ENCODE results near the gene ACAP2. TPM values are rescaled to one million over a fixed set of nuclear protein-coding genes. Genes with fewer than 3 reads are reported as not detected.

ACAP2 gene
- total RNA-seq, 1 experiment from 2014 or later, result 42.0 TPM

DNA sequence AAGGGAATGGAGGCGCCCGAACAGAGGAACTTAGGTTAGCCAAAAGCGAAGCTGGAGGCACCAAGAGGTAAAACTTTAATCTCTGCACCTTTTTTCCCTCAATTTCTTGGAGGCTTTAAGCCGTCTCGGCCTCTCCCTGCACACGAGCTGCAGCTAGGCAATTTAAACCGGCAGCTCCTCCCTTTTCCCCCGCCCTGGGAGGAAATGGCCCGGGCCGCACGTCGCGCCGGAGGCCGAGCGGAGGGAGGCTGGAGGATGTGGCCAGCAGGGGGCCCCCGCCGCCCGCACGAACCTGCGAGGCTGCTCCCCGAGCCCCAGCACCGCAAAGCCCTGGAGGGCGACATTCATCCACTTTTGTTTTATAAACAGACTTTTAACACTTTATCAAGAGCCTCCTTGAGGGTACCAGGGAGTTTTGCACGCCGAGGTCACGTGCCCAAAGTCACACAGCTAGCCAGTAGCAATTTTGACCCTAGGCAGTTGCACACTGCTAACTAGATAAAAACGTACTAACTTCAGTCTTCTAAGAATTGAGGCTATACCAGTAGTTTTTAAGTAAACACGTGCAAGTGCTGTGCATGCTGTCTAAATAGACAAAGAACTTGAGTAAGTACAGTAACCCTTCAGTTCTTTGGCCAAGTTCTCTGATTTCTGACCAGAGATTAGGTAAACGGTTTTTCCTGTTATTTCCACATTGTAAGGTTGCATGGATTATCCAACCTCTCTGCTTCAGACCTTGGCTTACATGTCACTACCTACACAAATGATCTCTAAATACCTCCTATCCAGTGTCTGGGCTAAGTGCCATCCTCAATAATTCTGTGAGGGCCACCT lies 171.2 kb downstream of the ACAP2 start (continued):
- TF ChIP-seq, protein P1, sequence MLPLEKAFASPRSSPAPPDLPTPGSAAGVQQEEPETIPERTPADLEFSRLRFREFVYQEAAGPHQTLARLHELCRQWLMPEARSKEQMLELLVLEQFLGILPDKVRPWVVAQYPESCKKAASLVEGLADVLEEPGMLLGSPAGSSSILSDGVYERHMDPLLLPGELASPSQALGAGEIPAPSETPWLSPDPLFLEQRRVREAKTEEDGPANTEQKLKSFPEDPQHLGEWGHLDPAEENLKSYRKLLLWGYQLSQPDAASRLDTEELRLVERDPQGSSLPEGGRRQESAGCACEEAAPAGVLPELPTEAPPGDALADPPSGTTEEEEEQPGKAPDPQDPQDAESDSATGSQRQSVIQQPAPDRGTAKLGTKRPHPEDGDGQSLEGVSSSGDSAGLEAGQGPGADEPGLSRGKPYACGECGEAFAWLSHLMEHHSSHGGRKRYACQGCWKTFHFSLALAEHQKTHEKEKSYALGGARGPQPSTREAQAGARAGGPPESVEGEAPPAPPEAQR (CRISPR knock-in tag; IDR thresholded peaks at IDR 0.05), result no peak
- TF ChIP-seq, protein P2, sequence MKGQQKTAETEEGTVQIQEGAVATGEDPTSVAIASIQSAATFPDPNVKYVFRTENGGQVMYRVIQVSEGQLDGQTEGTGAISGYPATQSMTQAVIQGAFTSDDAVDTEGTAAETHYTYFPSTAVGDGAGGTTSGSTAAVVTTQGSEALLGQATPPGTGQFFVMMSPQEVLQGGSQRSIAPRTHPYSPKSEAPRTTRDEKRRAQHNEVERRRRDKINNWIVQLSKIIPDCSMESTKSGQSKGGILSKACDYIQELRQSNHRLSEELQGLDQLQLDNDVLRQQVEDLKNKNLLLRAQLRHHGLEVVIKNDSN (CRISPR knock-in tag; IDR thresholded peaks at IDR 0.05), result peak; percentile 84
- TF ChIP-seq ZNF219 (CRISPR knock-in tag; IDR thresholded peaks at IDR 0.05; ENCODE audit: borderline replicate concordance), result no peak
- TF ChIP-seq GRHL2 (CRISPR knock-in tag; IDR thresholded peaks at IDR 0.05; ENCODE audit: insufficient replicate concordance, severe bottlenecking), result no peak
- no peak for TF ChIP-seq OVOL2 (CRISPR knock-in tag; IDR thresholded peaks at IDR 0.05; ENCODE audit: borderline replicate concordance)
- TF ChIP-seq CREB1 (CRISPR knock-in tag; IDR thresholded peaks at IDR 0.05), result no peak
- TF ChIP-seq MYBL2 (CRISPR knock-in tag; IDR thresholded peaks at IDR 0.05), result no peak
- TF ChIP-seq, protein P3, sequence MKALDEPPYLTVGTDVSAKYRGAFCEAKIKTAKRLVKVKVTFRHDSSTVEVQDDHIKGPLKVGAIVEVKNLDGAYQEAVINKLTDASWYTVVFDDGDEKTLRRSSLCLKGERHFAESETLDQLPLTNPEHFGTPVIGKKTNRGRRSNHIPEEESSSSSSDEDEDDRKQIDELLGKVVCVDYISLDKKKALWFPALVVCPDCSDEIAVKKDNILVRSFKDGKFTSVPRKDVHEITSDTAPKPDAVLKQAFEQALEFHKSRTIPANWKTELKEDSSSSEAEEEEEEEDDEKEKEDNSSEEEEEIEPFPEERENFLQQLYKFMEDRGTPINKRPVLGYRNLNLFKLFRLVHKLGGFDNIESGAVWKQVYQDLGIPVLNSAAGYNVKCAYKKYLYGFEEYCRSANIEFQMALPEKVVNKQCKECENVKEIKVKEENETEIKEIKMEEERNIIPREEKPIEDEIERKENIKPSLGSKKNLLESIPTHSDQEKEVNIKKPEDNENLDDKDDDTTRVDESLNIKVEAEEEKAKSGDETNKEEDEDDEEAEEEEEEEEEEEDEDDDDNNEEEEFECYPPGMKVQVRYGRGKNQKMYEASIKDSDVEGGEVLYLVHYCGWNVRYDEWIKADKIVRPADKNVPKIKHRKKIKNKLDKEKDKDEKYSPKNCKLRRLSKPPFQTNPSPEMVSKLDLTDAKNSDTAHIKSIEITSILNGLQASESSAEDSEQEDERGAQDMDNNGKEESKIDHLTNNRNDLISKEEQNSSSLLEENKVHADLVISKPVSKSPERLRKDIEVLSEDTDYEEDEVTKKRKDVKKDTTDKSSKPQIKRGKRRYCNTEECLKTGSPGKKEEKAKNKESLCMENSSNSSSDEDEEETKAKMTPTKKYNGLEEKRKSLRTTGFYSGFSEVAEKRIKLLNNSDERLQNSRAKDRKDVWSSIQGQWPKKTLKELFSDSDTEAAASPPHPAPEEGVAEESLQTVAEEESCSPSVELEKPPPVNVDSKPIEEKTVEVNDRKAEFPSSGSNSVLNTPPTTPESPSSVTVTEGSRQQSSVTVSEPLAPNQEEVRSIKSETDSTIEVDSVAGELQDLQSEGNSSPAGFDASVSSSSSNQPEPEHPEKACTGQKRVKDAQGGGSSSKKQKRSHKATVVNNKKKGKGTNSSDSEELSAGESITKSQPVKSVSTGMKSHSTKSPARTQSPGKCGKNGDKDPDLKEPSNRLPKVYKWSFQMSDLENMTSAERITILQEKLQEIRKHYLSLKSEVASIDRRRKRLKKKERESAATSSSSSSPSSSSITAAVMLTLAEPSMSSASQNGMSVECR (CRISPR knock-in tag; IDR thresholded peaks at IDR 0.05; ENCODE audit: borderline replicate concordance), result peak; percentile 74; the same call in 1 of the 2 replicates
- TF ChIP-seq, protein P4, sequence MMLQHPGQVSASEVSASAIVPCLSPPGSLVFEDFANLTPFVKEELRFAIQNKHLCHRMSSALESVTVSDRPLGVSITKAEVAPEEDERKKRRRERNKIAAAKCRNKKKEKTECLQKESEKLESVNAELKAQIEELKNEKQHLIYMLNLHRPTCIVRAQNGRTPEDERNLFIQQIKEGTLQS (CRISPR knock-in tag; conservative IDR thresholded peaks at IDR 0.05), result no peak
- TF ChIP-seq ATF1 (CRISPR knock-in tag; IDR thresholded peaks at IDR 0.05), result peak; percentile 65; the same call in 1 of the 2 replicates
- 0 out of 2 replicates have a peak, but pooled peaks have one; percentile 39 for TF ChIP-seq GABPB1 (CRISPR knock-in tag; IDR thresholded peaks at IDR 0.05)
- 0 out of 2 replicates have a peak, but pooled peaks have one; percentile 34 for TF ChIP-seq EMX1 (CRISPR knock-in tag; IDR thresholded peaks at IDR 0.05)
- TF ChIP-seq, protein P5, sequence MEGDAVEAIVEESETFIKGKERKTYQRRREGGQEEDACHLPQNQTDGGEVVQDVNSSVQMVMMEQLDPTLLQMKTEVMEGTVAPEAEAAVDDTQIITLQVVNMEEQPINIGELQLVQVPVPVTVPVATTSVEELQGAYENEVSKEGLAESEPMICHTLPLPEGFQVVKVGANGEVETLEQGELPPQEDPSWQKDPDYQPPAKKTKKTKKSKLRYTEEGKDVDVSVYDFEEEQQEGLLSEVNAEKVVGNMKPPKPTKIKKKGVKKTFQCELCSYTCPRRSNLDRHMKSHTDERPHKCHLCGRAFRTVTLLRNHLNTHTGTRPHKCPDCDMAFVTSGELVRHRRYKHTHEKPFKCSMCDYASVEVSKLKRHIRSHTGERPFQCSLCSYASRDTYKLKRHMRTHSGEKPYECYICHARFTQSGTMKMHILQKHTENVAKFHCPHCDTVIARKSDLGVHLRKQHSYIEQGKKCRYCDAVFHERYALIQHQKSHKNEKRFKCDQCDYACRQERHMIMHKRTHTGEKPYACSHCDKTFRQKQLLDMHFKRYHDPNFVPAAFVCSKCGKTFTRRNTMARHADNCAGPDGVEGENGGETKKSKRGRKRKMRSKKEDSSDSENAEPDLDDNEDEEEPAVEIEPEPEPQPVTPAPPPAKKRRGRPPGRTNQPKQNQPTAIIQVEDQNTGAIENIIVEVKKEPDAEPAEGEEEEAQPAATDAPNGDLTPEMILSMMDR (IDR thresholded peaks at IDR 0.05), result peak; percentile 84
- TF ChIP-seq, protein P6, sequence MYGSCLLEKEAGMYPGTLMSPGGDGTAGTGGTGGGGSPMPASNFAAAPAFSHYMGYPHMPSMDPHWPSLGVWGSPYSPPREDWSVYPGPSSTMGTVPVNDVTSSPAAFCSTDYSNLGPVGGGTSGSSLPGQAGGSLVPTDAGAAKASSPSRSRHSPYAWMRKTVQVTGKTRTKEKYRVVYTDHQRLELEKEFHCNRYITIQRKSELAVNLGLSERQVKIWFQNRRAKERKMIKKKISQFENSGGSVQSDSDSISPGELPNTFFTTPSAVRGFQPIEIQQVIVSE (CRISPR knock-in tag; IDR thresholded peaks at IDR 0.05; ENCODE audit: borderline replicate concordance), result peak; percentile 49; the same call in 1 of the 2 replicates
- TF ChIP-seq PRRX2 (CRISPR knock-in tag; IDR thresholded peaks at IDR 0.05), result peak; percentile 56; the same call in 1 of the 2 replicates
- TF ChIP-seq, protein P7, sequence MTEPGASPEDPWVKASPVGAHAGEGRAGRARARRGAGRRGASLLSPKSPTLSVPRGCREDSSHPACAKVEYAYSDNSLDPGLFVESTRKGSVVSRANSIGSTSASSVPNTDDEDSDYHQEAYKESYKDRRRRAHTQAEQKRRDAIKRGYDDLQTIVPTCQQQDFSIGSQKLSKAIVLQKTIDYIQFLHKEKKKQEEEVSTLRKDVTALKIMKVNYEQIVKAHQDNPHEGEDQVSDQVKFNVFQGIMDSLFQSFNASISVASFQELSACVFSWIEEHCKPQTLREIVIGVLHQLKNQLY (CRISPR knock-in tag; IDR thresholded peaks at IDR 0.05), result no peak
- TF ChIP-seq, protein P8, sequence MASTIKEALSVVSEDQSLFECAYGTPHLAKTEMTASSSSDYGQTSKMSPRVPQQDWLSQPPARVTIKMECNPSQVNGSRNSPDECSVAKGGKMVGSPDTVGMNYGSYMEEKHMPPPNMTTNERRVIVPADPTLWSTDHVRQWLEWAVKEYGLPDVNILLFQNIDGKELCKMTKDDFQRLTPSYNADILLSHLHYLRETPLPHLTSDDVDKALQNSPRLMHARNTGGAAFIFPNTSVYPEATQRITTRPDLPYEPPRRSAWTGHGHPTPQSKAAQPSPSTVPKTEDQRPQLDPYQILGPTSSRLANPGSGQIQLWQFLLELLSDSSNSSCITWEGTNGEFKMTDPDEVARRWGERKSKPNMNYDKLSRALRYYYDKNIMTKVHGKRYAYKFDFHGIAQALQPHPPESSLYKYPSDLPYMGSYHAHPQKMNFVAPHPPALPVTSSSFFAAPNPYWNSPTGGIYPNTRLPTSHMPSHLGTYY (CRISPR knock-in tag; IDR thresholded peaks at IDR 0.05), result no peak
- peak; percentile 81; the same call in 1 of the 2 replicates for TF ChIP-seq ZNF416 (CRISPR knock-in tag; IDR thresholded peaks at IDR 0.05)
